Body of pancreas (tissue), 4 donors: ENCODE data around the gene GRIP2.

Experiments used
- POLR2A ChIP-seq, 3 donors: fragments of 450-650 bp; IDR thresholded peaks; one replicate each; pipeline ENCODE4 v1.6.1; 2016; ENCODE audit warnings: antibody characterized with exemption in 3 of 3, mild to moderate bottlenecking in 2 of 3
- TF ChIP-seq, protein P1 (sequence below), 7 experiments: fragments of 450-650 bp in 4 of 7; fragments of 200-600 bp in 3 of 7; sonication (generic) in 3 of 7; IDR thresholded peaks; one replicate each; pipeline ENCODE4 v1.5.1; 2016 to 2019; ENCODE audit warnings: antibody characterized with exemption in 7 of 7

DNA sequence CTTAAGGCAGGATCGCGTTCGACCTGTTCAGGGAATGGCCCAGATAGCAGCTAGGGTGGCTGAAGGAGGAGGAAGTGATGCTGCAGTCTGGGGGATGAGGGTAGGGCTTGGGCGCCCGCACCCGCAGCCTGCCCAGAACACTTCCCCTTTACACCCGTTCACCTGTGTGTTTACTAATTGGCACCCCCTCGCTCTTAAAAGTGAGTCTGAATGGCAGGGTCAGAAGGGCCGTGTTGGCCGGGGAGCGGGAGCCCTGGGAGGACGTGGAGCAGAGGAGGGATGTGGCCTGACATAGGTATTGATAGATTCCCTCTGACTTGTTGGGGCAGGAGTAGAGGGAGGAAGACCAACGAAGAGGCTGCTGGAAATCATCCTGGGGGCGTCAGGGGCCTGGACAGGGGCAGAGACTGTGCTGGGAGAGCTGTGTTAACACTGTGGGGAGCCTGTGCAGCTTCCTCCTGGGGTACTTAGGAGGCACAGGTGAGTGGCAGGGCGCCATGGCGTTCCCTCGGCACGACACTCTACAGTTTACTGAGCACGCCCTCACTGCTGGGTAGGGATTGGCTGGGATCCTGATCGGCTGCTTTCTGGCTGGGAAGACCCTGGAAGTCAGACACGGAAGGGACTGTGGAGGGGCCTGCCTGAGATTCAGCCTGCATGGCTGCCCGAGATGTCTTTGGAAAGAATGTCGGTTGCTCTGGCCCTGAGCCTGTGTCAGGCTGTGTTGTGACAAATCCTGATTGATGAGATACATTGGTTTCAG, 86.1 kb downstream of the GRIP2 start:
- TF ChIP-seq POLR2A (IDR thresholded peaks at IDR 0.05) = no peak
- TF ChIP-seq, protein P1, sequence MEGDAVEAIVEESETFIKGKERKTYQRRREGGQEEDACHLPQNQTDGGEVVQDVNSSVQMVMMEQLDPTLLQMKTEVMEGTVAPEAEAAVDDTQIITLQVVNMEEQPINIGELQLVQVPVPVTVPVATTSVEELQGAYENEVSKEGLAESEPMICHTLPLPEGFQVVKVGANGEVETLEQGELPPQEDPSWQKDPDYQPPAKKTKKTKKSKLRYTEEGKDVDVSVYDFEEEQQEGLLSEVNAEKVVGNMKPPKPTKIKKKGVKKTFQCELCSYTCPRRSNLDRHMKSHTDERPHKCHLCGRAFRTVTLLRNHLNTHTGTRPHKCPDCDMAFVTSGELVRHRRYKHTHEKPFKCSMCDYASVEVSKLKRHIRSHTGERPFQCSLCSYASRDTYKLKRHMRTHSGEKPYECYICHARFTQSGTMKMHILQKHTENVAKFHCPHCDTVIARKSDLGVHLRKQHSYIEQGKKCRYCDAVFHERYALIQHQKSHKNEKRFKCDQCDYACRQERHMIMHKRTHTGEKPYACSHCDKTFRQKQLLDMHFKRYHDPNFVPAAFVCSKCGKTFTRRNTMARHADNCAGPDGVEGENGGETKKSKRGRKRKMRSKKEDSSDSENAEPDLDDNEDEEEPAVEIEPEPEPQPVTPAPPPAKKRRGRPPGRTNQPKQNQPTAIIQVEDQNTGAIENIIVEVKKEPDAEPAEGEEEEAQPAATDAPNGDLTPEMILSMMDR (IDR thresholded peaks at IDR 0.05) = no peak
